Neural progenitor cell (in vitro differentiated cells): ENCODE measurements around the gene PSMD2.

ENCODE experiments used
- CTCF ChIP-seq: fragments of 200-600 bp; sonication (generic); IDR thresholded peaks from 2 replicates; pipeline ENCODE4 v1.5.1; 2017; ENCODE audit warnings: antibody characterized with exemption, mild to moderate bottlenecking
- EZH2 ChIP-seq: fragments of 200-600 bp; sonication (generic); IDR thresholded peaks from 2 replicates; pipeline ENCODE4 v1.6.1; 2017; ENCODE audit warnings: antibody characterized with exemption, mild to moderate bottlenecking, moderate library complexity
- EZH2phosphoT487 ChIP-seq: fragments of 200-600 bp; sonication (generic); IDR thresholded peaks from 2 replicates; pipeline ENCODE4 v1.6.1; 2017; ENCODE audit warnings: antibody characterized with exemption

- TF ChIP-seq CTCF (no peak), EZH2phosphoT487 (no peak), EZH2 (no peak)
These were observed 59.2 kb downstream of the PSMD2 start for GRCh38 chr3:184358124-184358767.
